OCI-LY7 (cell line): ENCODE data around the gene MAP4. TPM values are rescaled to one million over a fixed set of nuclear protein-coding genes. Genes with fewer than 3 reads are reported as not detected.
"Not testable (repeated sequence)": the region's sequence is repeated elsewhere in the genome, so short reads cannot be mapped to it uniquely, and the experiment has no call there.

ENCODE experiments used
- BruUV-seq: library from RNA; stranded (reverse); fragments of 400-500 nt; replicated peaks from 2 replicates; lab custom pipeline; 2021; lab: Mats Ljungman, UMichigan
- CTCF ChIA-PET: fragments of 300-600 bp; sonication (Branson Sonifier 250); formaldehyde crosslinking; loops from one replicate; lab custom pipeline; 2022; ENCODE audit warnings: antibody characterized with exemption; ENCODE audit not compliant: unreplicated experiment; lab: Charles Lee
- POLR2A ChIA-PET: fragments of 300-600 bp; sonication (Branson Sonifier 250); formaldehyde crosslinking; loops from one replicate; lab custom pipeline; 2022; ENCODE audit warnings: antibody characterized with exemption; lab: Charles Lee
- DNase-seq: peaks from one replicate; pipeline ENCODE4 v3.0.0-alpha.2; 2015; ENCODE audit warnings: low spot score
- H2AFZ ChIP-seq: fragments of 200-600 bp; sonication (generic), shearing (Covaris generic); 2 replicates; pipeline ENCODE4 v1.6.1; 2014; ENCODE audit warnings: mild to moderate bottlenecking, antibody characterized with exemption, low read length, moderate library complexity
- H3K27ac ChIP-seq: fragments of 200-600 bp; sonication (generic); 2 replicates; pipeline ENCODE4 v1.5.1; 2014; ENCODE audit warnings: mixed run types, low read depth, mild to moderate bottlenecking, moderate library complexity, low read length, inconsistent platforms; ENCODE audit not compliant: poor library complexity, severe bottlenecking
- H3K36me3 ChIP-seq: fragments of 200-600 bp; sonication (generic); 2 replicates; pipeline ENCODE4 v1.6.1; 2014; ENCODE audit warnings: mild to moderate bottlenecking, antibody characterized with exemption, low read length, moderate library complexity, mixed read lengths; ENCODE audit not compliant: insufficient read depth
- H3K4me1 ChIP-seq: fragments of 200-600 bp; sonication (generic); 2 replicates; pipeline ENCODE4 v1.5.1; 2014; ENCODE audit warnings: mild to moderate bottlenecking, low read length; ENCODE audit not compliant: insufficient read depth, poor library complexity, severe bottlenecking
- H3K4me2 ChIP-seq: fragments of 200-600 bp; sonication (generic); 2 replicates; pipeline ENCODE4 v1.6.1; 2014; ENCODE audit warnings: mild to moderate bottlenecking, low read length
- H3K4me3 ChIP-seq: fragments of 200-600 bp; sonication (generic); 2 replicates; pipeline ENCODE4 v1.5.1; 2014; ENCODE audit warnings: mild to moderate bottlenecking, low read depth, low read length; ENCODE audit not compliant: poor library complexity, severe bottlenecking
- H3K79me2 ChIP-seq: fragments of 200-600 bp; sonication (generic); 2 replicates; pipeline ENCODE4 v1.6.1; 2016; ENCODE audit warnings: low read depth, mild to moderate bottlenecking, low read length, moderate library complexity, mixed read lengths; ENCODE audit not compliant: insufficient read depth
- H3K9me2 ChIP-seq: fragments of 200-600 bp; sonication (generic); 2 replicates; pipeline ENCODE4 v1.6.1; 2016; ENCODE audit warnings: mild to moderate bottlenecking, low read length, mixed read lengths; ENCODE audit not compliant: insufficient read depth
- H3K9me3 ChIP-seq: fragments of 200-600 bp; sonication (generic); 2 replicates; pipeline ENCODE4 v1.6.1; 2014; ENCODE audit warnings: mild to moderate bottlenecking, mixed run types, low read length, mixed read lengths
- H4K20me1 ChIP-seq: fragments of 200-600 bp; sonication (generic); 2 replicates; pipeline ENCODE4 v1.6.1; 2014; ENCODE audit warnings: mild to moderate bottlenecking, antibody characterized with exemption, low read length, moderate library complexity, mixed read lengths; ENCODE audit not compliant: insufficient read depth
- EZH2phosphoT487 ChIP-seq: fragments of 200-600 bp; sonication (generic); IDR thresholded peaks from 2 replicates; pipeline ENCODE4 v1.6.1; 2018; ENCODE audit warnings: low read depth, borderline replicate concordance, mild to moderate bottlenecking, mixed run types, antibody characterized with exemption, low read length, moderate library complexity, mixed read lengths
- intact Hi-C: fragments of 100-400 bp; cut with micrococcal nuclease; formaldehyde crosslinking; loops from one replicate; pipeline ENCODE4 v1.10.0; 2022; ENCODE audit not compliant: unreplicated experiment
- total RNA-seq, 2 experiments: library from RNA; depleted of rRNA in 1 of 2; stranded (reverse); fragments of >200 nt in 1 of 2; shearing (Covaris generic) in 1 of 2; gene quantifications; 2 replicates each; pipeline ENCODE4 v1.2.3, GENCODE V29; 2014 to 2022
- TF ChIP-seq, protein P1 (sequence below): fragments of 200-600 bp; sonication (generic); conservative IDR thresholded peaks from 2 replicates; pipeline ENCODE4 v1.5.1; 2014; ENCODE audit warnings: mild to moderate bottlenecking, antibody characterized with exemption, low read length, moderate library complexity, mixed read lengths

The MAP4 gene
- total RNA-seq, 2 experiments from 2014 or later: 26.1 to 78.4 TPM

GRCh38 chr3:48064292-48064829 is 48.1 kb upstream of the MAP4 start:
- no TSS peak for BruUV-seq
- POLR2A ChIA-PET: interaction anchor here (0.7 to 0.9 kb wide), 2 partner anchors 16 to 425 kb away, joined by 4 to 7 read pairs; no protein-coding TSS in a partner anchor
- Histone ChIP-seq H3K4me1 (no peaks in the 10 kb centered on the region), H3K4me3 (no peak overlapping the region), H3K9me2 (no peaks in the 10 kb centered on the region), H3K79me2 (0 out of 2 replicates have a peak, but pooled peaks cover 3% of the 10 kb centered on the region), H3K36me3 (peaks cover 11% of the 10 kb centered on the region), H3K27ac (no peak overlapping the region), H4K20me1 (no peaks in the 10 kb centered on the region), H3K4me2 (no peak overlapping the region), H2AFZ (no peak overlapping the region), H3K9me3 (peaks cover 5% of the 10 kb centered on the region; the same call in 1 of the 2 replicates)
- no peak for DNase-seq
- intact Hi-C loops: no loop called here
- TF ChIP-seq, protein P1, sequence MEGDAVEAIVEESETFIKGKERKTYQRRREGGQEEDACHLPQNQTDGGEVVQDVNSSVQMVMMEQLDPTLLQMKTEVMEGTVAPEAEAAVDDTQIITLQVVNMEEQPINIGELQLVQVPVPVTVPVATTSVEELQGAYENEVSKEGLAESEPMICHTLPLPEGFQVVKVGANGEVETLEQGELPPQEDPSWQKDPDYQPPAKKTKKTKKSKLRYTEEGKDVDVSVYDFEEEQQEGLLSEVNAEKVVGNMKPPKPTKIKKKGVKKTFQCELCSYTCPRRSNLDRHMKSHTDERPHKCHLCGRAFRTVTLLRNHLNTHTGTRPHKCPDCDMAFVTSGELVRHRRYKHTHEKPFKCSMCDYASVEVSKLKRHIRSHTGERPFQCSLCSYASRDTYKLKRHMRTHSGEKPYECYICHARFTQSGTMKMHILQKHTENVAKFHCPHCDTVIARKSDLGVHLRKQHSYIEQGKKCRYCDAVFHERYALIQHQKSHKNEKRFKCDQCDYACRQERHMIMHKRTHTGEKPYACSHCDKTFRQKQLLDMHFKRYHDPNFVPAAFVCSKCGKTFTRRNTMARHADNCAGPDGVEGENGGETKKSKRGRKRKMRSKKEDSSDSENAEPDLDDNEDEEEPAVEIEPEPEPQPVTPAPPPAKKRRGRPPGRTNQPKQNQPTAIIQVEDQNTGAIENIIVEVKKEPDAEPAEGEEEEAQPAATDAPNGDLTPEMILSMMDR: no peak
- TF ChIP-seq EZH2phosphoT487: no peak
- CTCF ChIA-PET: no interaction called here

DNA sequence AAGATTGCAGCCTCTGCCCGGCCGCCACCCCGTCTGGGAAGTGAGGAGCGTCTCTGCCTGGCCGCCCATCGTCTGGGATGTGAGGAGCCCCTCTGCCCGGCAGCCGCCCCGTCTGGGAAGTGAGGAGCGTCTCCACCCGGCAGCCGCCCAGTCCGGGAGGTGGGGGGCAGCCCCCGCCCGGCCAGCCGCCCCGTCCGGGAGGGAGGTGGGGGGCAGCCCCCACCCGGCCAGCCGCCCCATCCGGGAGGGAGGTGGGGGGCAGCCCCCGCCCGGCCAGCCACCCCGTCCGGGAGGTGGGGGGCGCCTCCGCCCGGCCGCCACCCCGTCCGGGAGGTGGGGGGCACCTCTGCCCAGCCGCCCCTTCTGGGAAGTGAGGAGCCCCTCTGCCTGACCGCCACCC is 45.4 kb upstream of the MAP4 start:
- H4K20me1 ChIP-seq, H3K27ac ChIP-seq, H3K9me3 ChIP-seq, H3K4me1 ChIP-seq, H2AFZ ChIP-seq, H3K4me3 ChIP-seq, DNase-seq, BruUV-seq, H3K4me2 ChIP-seq, CTCF ChIA-PET, intact Hi-C loops, H3K9me2 ChIP-seq: not testable (repeated sequence)
- POLR2A ChIA-PET: interaction anchor here (1.2 kb wide), 1 partner anchor 28 kb away, joined by 7 read pairs; no protein-coding TSS in a partner anchor
- peaks cover 11% of the 10 kb centered on the region for H3K36me3 ChIP-seq
- H3K79me2 ChIP-seq: peaks cover 11% of the 10 kb centered on the region; the same call in 1 of the 2 replicates

DNA sequence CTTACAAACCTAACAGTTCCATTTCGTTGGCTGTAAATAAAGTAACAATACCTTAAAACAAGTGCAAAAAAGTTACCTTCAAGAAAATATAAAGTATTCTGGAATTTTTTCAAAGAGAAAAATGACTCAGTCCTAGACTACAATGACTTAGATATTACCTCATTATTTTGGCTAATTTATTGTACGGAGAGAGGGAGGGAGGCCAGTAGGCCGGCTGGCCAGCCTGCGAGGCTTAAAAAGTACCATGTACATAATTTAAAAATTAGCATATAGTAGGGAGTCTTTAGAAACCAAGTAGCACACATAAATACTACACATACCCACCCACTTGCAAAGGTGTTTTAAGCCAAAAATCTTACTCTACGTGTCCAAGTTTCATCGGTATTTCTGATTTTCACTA is 41.9 kb upstream of the MAP4 start:
- no peak for DNase-seq
- POLR2A ChIA-PET: no interaction called here
- H3K36me3 ChIP-seq: peaks cover 11% of the 10 kb centered on the region
- intact Hi-C loops: no loop called here
- no peak for TF ChIP-seq EZH2phosphoT487
- TF ChIP-seq, protein P1: no peak
- H3K27ac ChIP-seq: no peak overlapping the region
- no peaks in the 10 kb centered on the region for H3K4me1 ChIP-seq
- peaks cover 5% of the 10 kb centered on the region; the same call in 1 of the 2 replicates for H3K9me3 ChIP-seq
- no peak overlapping the region for H3K4me3 ChIP-seq
- H2AFZ ChIP-seq: no peak overlapping the region
- no peaks in the 10 kb centered on the region for H3K9me2 ChIP-seq
- H4K20me1 ChIP-seq: no peaks in the 10 kb centered on the region
- H3K4me2 ChIP-seq: no peak overlapping the region
- no TSS peak for BruUV-seq
- H3K79me2 ChIP-seq: peaks cover 8% of the 10 kb centered on the region; the same call in 1 of the 2 replicates
- CTCF ChIA-PET: no interaction called here
